HFFc6 (cell line): Measurements from ENCODE around the gene PITPNC1. TPM values are rescaled to one million over a fixed set of nuclear protein-coding genes. Genes with fewer than 3 reads are reported as not detected.
"Not testable (repeated sequence)": the region's sequence is repeated elsewhere in the genome, so short reads cannot be mapped to it uniquely, and the experiment has no call there.

Experiments
- DNase-seq: peaks from one replicate; pipeline ENCODE4 v3.0.0-alpha.2; 2018
- H3K27ac Mint-ChIP-seq: 2 replicates; pipeline ENCODE4 v1.8.0; 2020; ENCODE audit warnings: mild to moderate bottlenecking, mixed read lengths
- H3K27me3 Mint-ChIP-seq: 2 replicates; pipeline ENCODE4 v1.8.0; 2021; ENCODE audit warnings: mild to moderate bottlenecking, moderate library complexity, mixed read lengths; ENCODE audit not compliant: insufficient read depth
- H3K36me3 Mint-ChIP-seq: 2 replicates; pipeline ENCODE4 v1.8.0; 2021; ENCODE audit warnings: low read depth, mixed read lengths
- H3K4me1 Mint-ChIP-seq: 2 replicates; pipeline ENCODE4 v1.8.0; 2020; ENCODE audit warnings: low read depth, mixed read lengths
- H3K4me3 Mint-ChIP-seq: 2 replicates; pipeline ENCODE4 v1.8.0; 2020; ENCODE audit warnings: mild to moderate bottlenecking, moderate library complexity, mixed read lengths
- H3K9me3 Mint-ChIP-seq: 2 replicates; pipeline ENCODE4 v1.8.0; 2020; ENCODE audit warnings: mild to moderate bottlenecking, mixed read lengths
- total RNA-seq, 6 experiments: library from RNA; stranded (reverse); fragmentation: NEBNext Ultra II Directional; extraction: Animal tissue kit (Norgen Biotek cat#: 25700); gene quantifications; 2 replicates in 1 of 6; 3 replicates in 5 of 6; pipeline ENCODE4 v1.2.3, GENCODE V29; 2021
- TF ChIP-seq, protein P1 (sequence below): fragments of 200-600 bp; sonication (generic); IDR thresholded peaks from 2 replicates; pipeline ENCODE4 v1.5.0; 2021; ENCODE audit warnings: antibody characterized with exemption, mild to moderate bottlenecking

PITPNC1 gene
- total RNA-seq, 6 experiments from 2014 or later, result 6.9 to 11.1 (median 7.7) TPM

DNA sequence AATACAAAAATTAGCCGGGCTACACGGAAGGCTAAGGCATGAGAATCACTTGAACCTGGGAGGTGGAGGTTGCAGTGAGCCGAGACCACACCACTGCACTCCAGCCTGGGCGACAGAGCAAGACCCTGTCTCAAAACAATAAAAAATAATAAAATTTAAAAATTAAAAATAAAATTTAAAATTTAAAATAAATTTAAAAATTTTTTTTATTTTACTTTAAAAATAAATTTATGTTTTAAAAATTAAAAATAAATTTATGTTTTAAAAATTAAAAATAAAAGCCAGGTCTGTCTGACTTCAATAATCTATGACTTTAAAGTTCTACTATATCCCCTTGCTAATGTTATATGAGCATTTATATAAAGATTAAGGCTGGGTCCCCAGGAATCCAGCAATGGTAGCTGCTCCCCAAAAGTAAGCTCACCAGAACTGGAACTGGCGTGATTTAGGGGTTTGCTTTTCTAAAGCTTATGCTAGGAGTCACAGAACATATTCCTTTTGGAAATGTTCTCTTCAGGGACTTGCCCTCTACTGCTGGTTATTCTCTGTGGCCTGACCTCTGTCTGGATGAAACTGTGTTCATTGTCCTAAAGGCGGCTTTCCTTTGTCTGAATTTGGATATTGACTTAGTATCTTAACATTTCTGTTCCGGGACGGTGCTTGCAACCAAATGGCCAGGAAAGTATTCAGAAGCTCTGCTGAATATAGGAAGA, 200.5 kb downstream of the PITPNC1 start:
- Mint-ChIP-seq H3K27me3 (no peaks in the 10 kb centered on the region; the same call in 1 of the 2 replicates), H3K27ac (no peak overlapping the region)
- no peak for DNase-seq

GRCh38 chr17:67578142-67578457, 201.0 kb downstream of the PITPNC1 start:
- Mint-ChIP-seq H3K27ac (no peak overlapping the region), H3K4me1 (no peaks in the 10 kb centered on the region), H3K27me3 (no peaks in the 10 kb centered on the region; the same call in 1 of the 2 replicates), H3K4me3 (no peak overlapping the region), H3K9me3 (no peaks in the 10 kb centered on the region), H3K36me3 (no peaks in the 10 kb centered on the region; the same call in 1 of the 2 replicates)
- no peak for DNase-seq
- TF ChIP-seq, protein P1, sequence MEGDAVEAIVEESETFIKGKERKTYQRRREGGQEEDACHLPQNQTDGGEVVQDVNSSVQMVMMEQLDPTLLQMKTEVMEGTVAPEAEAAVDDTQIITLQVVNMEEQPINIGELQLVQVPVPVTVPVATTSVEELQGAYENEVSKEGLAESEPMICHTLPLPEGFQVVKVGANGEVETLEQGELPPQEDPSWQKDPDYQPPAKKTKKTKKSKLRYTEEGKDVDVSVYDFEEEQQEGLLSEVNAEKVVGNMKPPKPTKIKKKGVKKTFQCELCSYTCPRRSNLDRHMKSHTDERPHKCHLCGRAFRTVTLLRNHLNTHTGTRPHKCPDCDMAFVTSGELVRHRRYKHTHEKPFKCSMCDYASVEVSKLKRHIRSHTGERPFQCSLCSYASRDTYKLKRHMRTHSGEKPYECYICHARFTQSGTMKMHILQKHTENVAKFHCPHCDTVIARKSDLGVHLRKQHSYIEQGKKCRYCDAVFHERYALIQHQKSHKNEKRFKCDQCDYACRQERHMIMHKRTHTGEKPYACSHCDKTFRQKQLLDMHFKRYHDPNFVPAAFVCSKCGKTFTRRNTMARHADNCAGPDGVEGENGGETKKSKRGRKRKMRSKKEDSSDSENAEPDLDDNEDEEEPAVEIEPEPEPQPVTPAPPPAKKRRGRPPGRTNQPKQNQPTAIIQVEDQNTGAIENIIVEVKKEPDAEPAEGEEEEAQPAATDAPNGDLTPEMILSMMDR, result no peak

More for the DNA sequence above, 200.5 kb downstream of the PITPNC1 start:
- TF ChIP-seq, protein P1, result no peak
- Mint-ChIP-seq H3K9me3 (no peaks in the 10 kb centered on the region), H3K36me3 (no peaks in the 10 kb centered on the region; the same call in 1 of the 2 replicates), H3K4me1 (no peaks in the 10 kb centered on the region), H3K4me3 (no peak overlapping the region)

- not testable (repeated sequence) for H3K27ac Mint-ChIP-seq
Observed at GRCh38 chr17:67578679-67579405, 201.8 kb downstream of the PITPNC1 start.

GRCh38 chr17:67582673-67583081, 205.6 kb downstream of the PITPNC1 start:
- DNase-seq, result no peak
- no peaks in the 10 kb centered on the region for H3K4me1 Mint-ChIP-seq
- H3K27me3 Mint-ChIP-seq, result no peaks in the 10 kb centered on the region
- H3K4me3 Mint-ChIP-seq, result no peak overlapping the region
- H3K27ac Mint-ChIP-seq, result no peak overlapping the region
- no peaks in the 10 kb centered on the region for H3K9me3 Mint-ChIP-seq
- H3K36me3 Mint-ChIP-seq, result peaks cover 8% of the 10 kb centered on the region; the same call in 1 of the 2 replicates
- TF ChIP-seq, protein P1, result no peak

More at GRCh38 chr17:67578679-67579405, 201.8 kb downstream of the PITPNC1 start:
- not testable (repeated sequence) for DNase-seq, H3K4me3 Mint-ChIP-seq, H3K4me1 Mint-ChIP-seq, H3K27me3 Mint-ChIP-seq, H3K36me3 Mint-ChIP-seq, H3K9me3 Mint-ChIP-seq

- Mint-ChIP-seq H3K27me3 (no peaks in the 10 kb centered on the region; the same call in 1 of the 2 replicates), H3K4me3 (no peak overlapping the region), H3K36me3 (peaks cover 8% of the 10 kb centered on the region; the same call in 1 of the 2 replicates), H3K27ac (no peak overlapping the region), H3K9me3 (no peaks in the 10 kb centered on the region), H3K4me1 (no peaks in the 10 kb centered on the region)
- DNase-seq, result no peak
- TF ChIP-seq, protein P1, result no peak
Observed at GRCh38 chr17:67585077-67585602, 208.1 kb downstream of the PITPNC1 start.

GRCh38 chr17:67588326-67588725, 211.2 kb downstream of the PITPNC1 start:
- Mint-ChIP-seq H3K27me3 (no peaks in the 10 kb centered on the region; the same call in 1 of the 2 replicates), H3K27ac (no peak overlapping the region), H3K4me3 (no peak overlapping the region), H3K4me1 (no peaks in the 10 kb centered on the region), H3K36me3 (peaks cover 8% of the 10 kb centered on the region; the same call in 1 of the 2 replicates), H3K9me3 (no peaks in the 10 kb centered on the region)
- no peak for DNase-seq
- TF ChIP-seq, protein P1, result no peak
